HEK293 (cell line): ENCODE data around the gene ABTB2.

Experiments used
- GLI4 ChIP-seq: fragments of 450-650 bp; formaldehyde crosslinking; IDR thresholded peaks from 2 replicates; pipeline ENCODE4 v1.5.1; 2016; ENCODE audit warnings: missing biosample characterization, missing genetic modification characterization
- TSHZ1 ChIP-seq: fragments of 450-650 bp; formaldehyde crosslinking; IDR thresholded peaks from 2 replicates; pipeline ENCODE4 v1.5.1; 2016; ENCODE audit warnings: missing biosample characterization, missing genetic modification characterization, borderline replicate concordance
- YY1 ChIP-seq: fragments of 450-650 bp; formaldehyde crosslinking; IDR thresholded peaks from 2 replicates; pipeline ENCODE4 v1.5.1; 2018; ENCODE audit warnings: missing biosample characterization, missing genetic modification characterization
- ZFP37 ChIP-seq: fragments of 450-650 bp; formaldehyde crosslinking; IDR thresholded peaks from 2 replicates; pipeline ENCODE4 v1.5.1; 2016; ENCODE audit warnings: missing biosample characterization, missing genetic modification characterization
- ZFP41 ChIP-seq: fragments of 450-650 bp; formaldehyde crosslinking; IDR thresholded peaks from 2 replicates; pipeline ENCODE4 v1.5.1; 2016; ENCODE audit warnings: missing biosample characterization, missing genetic modification characterization, borderline replicate concordance
- ZIC2 ChIP-seq: fragments of 450-650 bp; formaldehyde crosslinking; IDR thresholded peaks from 2 replicates; pipeline ENCODE4 v1.5.1; 2016; ENCODE audit warnings: missing biosample characterization, missing genetic modification characterization
- ZNF132 ChIP-seq: fragments of 450-650 bp; formaldehyde crosslinking; IDR thresholded peaks from 2 replicates; pipeline ENCODE4 v1.5.1; 2017; ENCODE audit warnings: missing biosample characterization, missing genetic modification characterization, borderline replicate concordance
- ZNF202 ChIP-seq: fragments of 450-650 bp; formaldehyde crosslinking; IDR thresholded peaks from 2 replicates; pipeline ENCODE4 v1.5.1; 2016; ENCODE audit warnings: missing biosample characterization, missing genetic modification characterization, borderline replicate concordance
- ZNF670 ChIP-seq: fragments of 450-650 bp; formaldehyde crosslinking; IDR thresholded peaks from 2 replicates; pipeline ENCODE4 v1.5.1; 2016; ENCODE audit warnings: missing biosample characterization, missing genetic modification characterization, low read depth
- ZNF747 ChIP-seq: fragments of 450-650 bp; formaldehyde crosslinking; IDR thresholded peaks from 2 replicates; pipeline ENCODE4 v1.5.1; 2016; ENCODE audit warnings: missing biosample characterization, missing genetic modification characterization
- ZSCAN18 ChIP-seq: fragments of 450-650 bp; formaldehyde crosslinking; IDR thresholded peaks from 2 replicates; pipeline ENCODE4 v1.5.1; 2016; ENCODE audit warnings: missing biosample characterization, missing genetic modification characterization
- TF ChIP-seq, protein P1 (sequence below): fragments of 450-650 bp; formaldehyde crosslinking; IDR thresholded peaks from 2 replicates; pipeline ENCODE4 v1.5.1; 2016; ENCODE audit warnings: missing biosample characterization, missing genetic modification characterization
- TF ChIP-seq, protein P2 (sequence below): fragments of 450-650 bp; formaldehyde crosslinking; conservative IDR thresholded peaks from 2 replicates; pipeline ENCODE4 v1.5.1; 2016; ENCODE audit warnings: low read depth, missing biosample characterization, missing genetic modification characterization
- TF ChIP-seq, protein P3 (sequence below): fragments of 450-650 bp; formaldehyde crosslinking; IDR thresholded peaks from 2 replicates; pipeline ENCODE4 v1.5.1; 2017; ENCODE audit warnings: missing biosample characterization, missing genetic modification characterization

DNA sequence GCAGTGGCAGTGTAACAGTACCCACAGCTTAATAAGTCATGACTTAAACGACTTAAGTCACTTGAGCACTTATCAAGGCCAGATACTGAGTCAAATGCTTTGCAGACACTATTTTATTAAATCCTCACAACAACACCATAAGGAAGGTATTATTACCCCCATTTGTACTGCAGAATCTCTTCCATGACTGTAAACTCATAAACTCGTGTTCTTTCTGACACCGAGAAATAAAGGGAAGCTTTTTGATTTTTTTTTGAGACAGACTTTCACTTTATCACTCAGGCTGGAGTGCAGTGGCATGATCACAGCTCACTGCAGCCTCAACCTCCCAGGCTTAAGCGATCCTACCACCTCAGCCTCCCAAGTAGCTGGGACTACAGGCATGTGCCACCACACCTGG is 103.8 kb downstream of the ABTB2 start:
- no peak for TF ChIP-seq ZFP41 (tag by site-specific recombination)
- no peak for TF ChIP-seq ZIC2 (tag by site-specific recombination)
- TF ChIP-seq, protein P1, sequence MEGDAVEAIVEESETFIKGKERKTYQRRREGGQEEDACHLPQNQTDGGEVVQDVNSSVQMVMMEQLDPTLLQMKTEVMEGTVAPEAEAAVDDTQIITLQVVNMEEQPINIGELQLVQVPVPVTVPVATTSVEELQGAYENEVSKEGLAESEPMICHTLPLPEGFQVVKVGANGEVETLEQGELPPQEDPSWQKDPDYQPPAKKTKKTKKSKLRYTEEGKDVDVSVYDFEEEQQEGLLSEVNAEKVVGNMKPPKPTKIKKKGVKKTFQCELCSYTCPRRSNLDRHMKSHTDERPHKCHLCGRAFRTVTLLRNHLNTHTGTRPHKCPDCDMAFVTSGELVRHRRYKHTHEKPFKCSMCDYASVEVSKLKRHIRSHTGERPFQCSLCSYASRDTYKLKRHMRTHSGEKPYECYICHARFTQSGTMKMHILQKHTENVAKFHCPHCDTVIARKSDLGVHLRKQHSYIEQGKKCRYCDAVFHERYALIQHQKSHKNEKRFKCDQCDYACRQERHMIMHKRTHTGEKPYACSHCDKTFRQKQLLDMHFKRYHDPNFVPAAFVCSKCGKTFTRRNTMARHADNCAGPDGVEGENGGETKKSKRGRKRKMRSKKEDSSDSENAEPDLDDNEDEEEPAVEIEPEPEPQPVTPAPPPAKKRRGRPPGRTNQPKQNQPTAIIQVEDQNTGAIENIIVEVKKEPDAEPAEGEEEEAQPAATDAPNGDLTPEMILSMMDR = no peak
- no peak for TF ChIP-seq ZNF747 (tag by site-specific recombination)
- TF ChIP-seq ZNF132 (tag by site-specific recombination) = no peak
- no peak for TF ChIP-seq ZNF670 (tag by site-specific recombination)
- no peak for TF ChIP-seq GLI4 (tag by site-specific recombination)
- TF ChIP-seq TSHZ1 (tag by site-specific recombination) = no peak
- TF ChIP-seq, protein P2, sequence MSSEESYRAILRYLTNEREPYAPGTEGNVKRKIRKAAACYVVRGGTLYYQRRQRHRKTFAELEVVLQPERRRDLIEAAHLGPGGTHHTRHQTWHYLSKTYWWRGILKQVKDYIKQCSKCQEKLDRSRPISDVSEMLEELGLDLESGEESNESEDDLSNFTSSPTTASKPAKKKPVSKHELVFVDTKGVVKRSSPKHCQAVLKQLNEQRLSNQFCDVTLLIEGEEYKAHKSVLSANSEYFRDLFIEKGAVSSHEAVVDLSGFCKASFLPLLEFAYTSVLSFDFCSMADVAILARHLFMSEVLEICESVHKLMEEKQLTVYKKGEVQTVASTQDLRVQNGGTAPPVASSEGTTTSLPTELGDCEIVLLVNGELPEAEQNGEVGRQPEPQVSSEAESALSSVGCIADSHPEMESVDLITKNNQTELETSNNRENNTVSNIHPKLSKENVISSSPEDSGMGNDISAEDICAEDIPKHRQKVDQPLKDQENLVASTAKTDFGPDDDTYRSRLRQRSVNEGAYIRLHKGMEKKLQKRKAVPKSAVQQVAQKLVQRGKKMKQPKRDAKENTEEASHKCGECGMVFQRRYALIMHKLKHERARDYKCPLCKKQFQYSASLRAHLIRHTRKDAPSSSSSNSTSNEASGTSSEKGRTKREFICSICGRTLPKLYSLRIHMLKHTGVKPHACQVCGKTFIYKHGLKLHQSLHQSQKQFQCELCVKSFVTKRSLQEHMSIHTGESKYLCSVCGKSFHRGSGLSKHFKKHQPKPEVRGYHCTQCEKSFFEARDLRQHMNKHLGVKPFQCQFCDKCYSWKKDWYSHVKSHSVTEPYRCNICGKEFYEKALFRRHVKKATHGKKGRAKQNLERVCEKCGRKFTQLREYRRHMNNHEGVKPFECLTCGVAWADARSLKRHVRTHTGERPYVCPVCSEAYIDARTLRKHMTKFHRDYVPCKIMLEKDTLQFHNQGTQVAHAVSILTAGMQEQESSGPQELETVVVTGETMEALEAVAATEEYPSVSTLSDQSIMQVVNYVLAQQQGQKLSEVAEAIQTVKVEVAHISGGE (tag by site-specific recombination) = no peak
- no peak for TF ChIP-seq YY1 (tag by site-specific recombination)
- TF ChIP-seq, protein P3, sequence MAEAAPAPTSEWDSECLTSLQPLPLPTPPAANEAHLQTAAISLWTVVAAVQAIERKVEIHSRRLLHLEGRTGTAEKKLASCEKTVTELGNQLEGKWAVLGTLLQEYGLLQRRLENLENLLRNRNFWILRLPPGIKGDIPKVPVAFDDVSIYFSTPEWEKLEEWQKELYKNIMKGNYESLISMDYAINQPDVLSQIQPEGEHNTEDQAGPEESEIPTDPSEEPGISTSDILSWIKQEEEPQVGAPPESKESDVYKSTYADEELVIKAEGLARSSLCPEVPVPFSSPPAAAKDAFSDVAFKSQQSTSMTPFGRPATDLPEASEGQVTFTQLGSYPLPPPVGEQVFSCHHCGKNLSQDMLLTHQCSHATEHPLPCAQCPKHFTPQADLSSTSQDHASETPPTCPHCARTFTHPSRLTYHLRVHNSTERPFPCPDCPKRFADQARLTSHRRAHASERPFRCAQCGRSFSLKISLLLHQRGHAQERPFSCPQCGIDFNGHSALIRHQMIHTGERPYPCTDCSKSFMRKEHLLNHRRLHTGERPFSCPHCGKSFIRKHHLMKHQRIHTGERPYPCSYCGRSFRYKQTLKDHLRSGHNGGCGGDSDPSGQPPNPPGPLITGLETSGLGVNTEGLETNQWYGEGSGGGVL (tag by site-specific recombination) = no peak
- TF ChIP-seq ZFP37 (tag by site-specific recombination) = no peak
- no peak for TF ChIP-seq ZNF202 (tag by site-specific recombination)
- no peak for TF ChIP-seq ZSCAN18
